Memory B cell (primary cell): ENCODE data around the gene MGAT2.
"Not testable (repeated sequence)": the region's sequence is repeated elsewhere in the genome, so short reads cannot be mapped to it uniquely, and the experiment has no call there.

Experiments used
- ATAC-seq: fragments of 150-1000 bp; cut with Tn5 transposase; 2 replicates; pipeline ENCODE4 v1.10.0; 2021; ENCODE audit warnings: low read depth, mild to moderate bottlenecking, moderate library complexity
- DNase-seq, 2 donors: peaks; one replicate each; pipeline ENCODE4 v3.0.0; 2022; ENCODE audit warnings: low spot score in 2 of 2
- H3K27ac Mint-ChIP-seq: one replicate; pipeline ENCODE4 v1.8.0; 2022; ENCODE audit warnings: mild to moderate bottlenecking, moderate library complexity, mixed read lengths
- H3K27me3 Mint-ChIP-seq: one replicate; pipeline ENCODE4 v1.8.0; 2022; ENCODE audit warnings: mixed read lengths
- H3K36me3 Mint-ChIP-seq: one replicate; pipeline ENCODE4 v1.8.0; 2022; ENCODE audit warnings: mild to moderate bottlenecking, mixed read lengths
- H3K4me1 Mint-ChIP-seq: one replicate; pipeline ENCODE4 v1.8.0; 2022; ENCODE audit warnings: mixed read lengths
- H3K4me3 Mint-ChIP-seq: one replicate; pipeline ENCODE4 v1.8.0; 2022; ENCODE audit warnings: mild to moderate bottlenecking, moderate library complexity, mixed read lengths
- H3K9me3 Mint-ChIP-seq: one replicate; pipeline ENCODE4 v1.8.0; 2022; ENCODE audit warnings: mixed read lengths

MGAT2 gene

DNA sequence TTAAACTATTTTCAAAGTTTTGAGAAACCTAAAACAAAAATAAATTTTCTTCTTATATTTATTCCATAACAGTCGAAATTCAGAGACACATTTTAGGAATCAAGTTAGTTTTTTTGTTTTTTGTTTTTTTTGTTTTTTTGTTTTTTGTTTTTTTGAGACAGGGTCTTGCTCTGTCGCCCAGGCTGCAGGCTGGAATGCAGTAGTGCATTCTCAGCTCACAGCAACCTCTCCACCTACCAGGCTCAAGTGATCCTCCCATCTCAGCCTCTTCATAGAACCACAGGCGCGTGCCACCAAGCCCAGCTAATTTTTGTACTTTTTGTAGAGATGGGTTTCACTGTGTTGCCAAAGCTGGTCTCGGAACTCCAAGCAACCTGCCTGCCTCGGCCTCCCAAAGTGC is 32.9 kb downstream of the MGAT2 start:
- H3K36me3 Mint-ChIP-seq, result peaks cover 4% of the 10 kb centered on the region
- H3K4me1 Mint-ChIP-seq, result peaks cover 7% of the 10 kb centered on the region
- H3K27ac Mint-ChIP-seq, result no peak overlapping the region
- no peak for DNase-seq
- ATAC-seq, result no peak
- H3K9me3 Mint-ChIP-seq, result no peaks in the 10 kb centered on the region
- no peaks in the 10 kb centered on the region for H3K27me3 Mint-ChIP-seq
- no peak overlapping the region for H3K4me3 Mint-ChIP-seq

GRCh38 chr14:49654511-49654910 is 33.9 kb downstream of the MGAT2 start:
- Mint-ChIP-seq H3K27ac (no peak overlapping the region), H3K36me3 (peaks cover 4% of the 10 kb centered on the region), H3K4me1 (peaks cover 7% of the 10 kb centered on the region), H3K9me3 (no peaks in the 10 kb centered on the region), H3K4me3 (no peak overlapping the region), H3K27me3 (no peaks in the 10 kb centered on the region)
- no peak for ATAC-seq
- no peak for DNase-seq

DNA sequence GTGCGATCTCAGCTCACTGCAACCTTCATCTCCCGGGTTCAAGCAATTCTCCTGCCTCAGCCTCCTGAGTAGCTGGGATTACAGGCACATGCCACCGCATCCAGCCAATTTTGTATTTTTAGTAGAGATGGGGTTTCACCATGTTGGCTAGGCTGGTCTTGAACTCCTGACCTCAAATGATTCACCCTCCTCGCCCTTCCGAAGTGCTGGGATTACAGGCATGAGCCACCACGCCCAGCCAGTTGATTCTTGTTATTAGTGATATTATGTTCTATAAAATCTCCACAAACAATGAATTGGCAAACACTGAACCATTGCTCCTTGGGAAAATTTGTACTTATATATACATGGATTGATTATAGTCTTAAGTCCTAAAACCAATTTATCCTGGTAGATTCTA is 36.9 kb downstream of the MGAT2 start:
- H3K4me1 Mint-ChIP-seq, H3K27me3 Mint-ChIP-seq, DNase-seq, H3K27ac Mint-ChIP-seq, H3K9me3 Mint-ChIP-seq, H3K4me3 Mint-ChIP-seq, H3K36me3 Mint-ChIP-seq, ATAC-seq: not testable (repeated sequence)

GRCh38 chr14:49659526-49660455 is 39.2 kb downstream of the MGAT2 start:
- H3K27me3 Mint-ChIP-seq, result no peaks in the 10 kb centered on the region
- ATAC-seq (no peak), DNase-seq (no peak)
- no peaks in the 10 kb centered on the region for H3K36me3 Mint-ChIP-seq
- H3K9me3 Mint-ChIP-seq, result no peaks in the 10 kb centered on the region
- H3K27ac Mint-ChIP-seq, result no peak overlapping the region
- H3K4me1 Mint-ChIP-seq, result no peaks in the 10 kb centered on the region
- H3K4me3 Mint-ChIP-seq, result no peak overlapping the region

GRCh38 chr14:49670475-49670874 is 49.9 kb downstream of the MGAT2 start:
- ATAC-seq (no peak), DNase-seq (no peak)
- Mint-ChIP-seq H3K27ac (no peak overlapping the region), H3K9me3 (peaks cover 2% of the 10 kb centered on the region), H3K4me3 (no peak overlapping the region), H3K36me3 (peaks cover 2% of the 10 kb centered on the region), H3K27me3 (no peaks in the 10 kb centered on the region), H3K4me1 (no peaks in the 10 kb centered on the region)
